T-helper 1 cell (primary cell): ENCODE data around the gene MAMDC4.
"Not testable (repeated sequence)": the region's sequence is repeated elsewhere in the genome, so short reads cannot be mapped to it uniquely, and the experiment has no call there.

Experiments
- DNase-seq, 5 donors: peaks; one replicate each; pipeline ENCODE4 v3.0.0-alpha.2; 2012 to 2020

The MAMDC4 gene

GRCh38 chr9:136862849-136863622 lies 10.9 kb downstream of the MAMDC4 start:
- DNase-seq: no peak

GRCh38 chr9:136863623-136864273 lies 11.6 kb downstream of the MAMDC4 start:
- no peak for DNase-seq

- DNase-seq: peak in 1 of 5 donors; percentile 1
Observed at GRCh38 chr9:136865041-136865767, 13.1 kb downstream of the MAMDC4 start.

- DNase-seq: no peak
Observed at GRCh38 chr9:136865768-136866103, 13.6 kb downstream of the MAMDC4 start.

- not testable (repeated sequence) for DNase-seq
Observed at GRCh38 chr9:136866898-136867421, 14.8 kb downstream of the MAMDC4 start.

- no peak for DNase-seq
Observed at GRCh38 chr9:136867480-136867879, 15.3 kb downstream of the MAMDC4 start.

- DNase-seq: no peak
Observed at GRCh38 chr9:136867917-136868316, 15.8 kb downstream of the MAMDC4 start.

GRCh38 chr9:136868644-136869043 lies 16.5 kb downstream of the MAMDC4 start:
- no peak for DNase-seq

- DNase-seq: not testable (repeated sequence)
Observed at GRCh38 chr9:136869611-136870010, 17.5 kb downstream of the MAMDC4 start.

- DNase-seq: no peak
Observed at GRCh38 chr9:136875155-136875554, 23.0 kb downstream of the MAMDC4 start.

GRCh38 chr9:136876476-136876875 lies 24.3 kb downstream of the MAMDC4 start:
- no peak for DNase-seq

GRCh38 chr9:136880651-136881050 lies 28.5 kb downstream of the MAMDC4 start:
- no peak for DNase-seq

- DNase-seq: peak in 2 of 5 donors; percentile 22 to 85
Observed at GRCh38 chr9:136881691-136882108, 29.6 kb downstream of the MAMDC4 start.

- DNase-seq: peak; percentile 78 to 88 (median 85)
Observed at GRCh38 chr9:136882109-136882946, 30.2 kb downstream of the MAMDC4 start.

GRCh38 chr9:136882947-136883283 lies 30.8 kb downstream of the MAMDC4 start:
- not testable (repeated sequence) for DNase-seq

GRCh38 chr9:136883670-136884069 lies 31.5 kb downstream of the MAMDC4 start:
- DNase-seq: not testable (repeated sequence)

- peak; percentile 94 to 100 (median 95) for DNase-seq
Observed at GRCh38 chr9:136885950-136886578, 33.9 kb downstream of the MAMDC4 start, which contains the start of gene TRAF2. TSS of gene TRAF2 (plus strand) at chr9:136886516. CDS start at chr9:136898741, 12,225 bp downstream.

GRCh38 chr9:136886610-136887597 lies 34.8 kb downstream of the MAMDC4 start:
- DNase-seq: peak; percentile 40 to 80 (median 72)

- no peak for DNase-seq
Observed at GRCh38 chr9:136888454-136888853, 36.3 kb downstream of the MAMDC4 start.

- DNase-seq: no peak
Observed at GRCh38 chr9:136889858-136890257, 37.7 kb downstream of the MAMDC4 start.

- DNase-seq: no peak
Observed at GRCh38 chr9:136890661-136891060, 38.5 kb downstream of the MAMDC4 start.
